GM18517 (cell line): ENCODE data around the gene ACOX1.

ENCODE experiments used
- ATAC-seq: cut with Tn5 transposase; IDR thresholded peaks from one replicate; pipeline ENCODE4 v1.9.1; 2021; ENCODE audit warnings: mild to moderate bottlenecking, moderate library complexity; ENCODE audit not compliant: unreplicated experiment

Gene ACOX1

GRCh38 chr17:75978938-75979704 is at the start of gene ACOX1, which contains the start of gene TEN1:
ACOX1 (minus strand) TSS chr17:75979166; CDS start chr17:75979073, 93 bp downstream.
TEN1 (plus strand) TSS chr17:75979240; CDS start chr17:75986193, 6,953 bp downstream.
- peak; percentile 75 for ATAC-seq

- no peak for ATAC-seq
These were observed 48.3 kb upstream of the ACOX1 start, which contains the start of gene EVPL for GRCh38 chr17:76027159-76027839. EVPL (minus strand) TSS chr17:76027306; CDS start chr17:76027198, 108 bp downstream.

GRCh38 chr17:76026714-76027158 is 47.8 kb upstream of the ACOX1 start:
- no peak for ATAC-seq

GRCh38 chr17:76025294-76025693 is 46.3 kb upstream of the ACOX1 start:
- ATAC-seq = no peak

GRCh38 chr17:76024353-76024752 is 45.4 kb upstream of the ACOX1 start:
- no peak for ATAC-seq

- no peak for ATAC-seq
These were observed 44.9 kb upstream of the ACOX1 start for GRCh38 chr17:76023900-76024237.

GRCh38 chr17:76022973-76023899 is 44.3 kb upstream of the ACOX1 start:
- ATAC-seq = no peak

- no peak for ATAC-seq
These were observed 43.3 kb upstream of the ACOX1 start for GRCh38 chr17:76022285-76022684.

- ATAC-seq = no peak
These were observed 41.0 kb upstream of the ACOX1 start for GRCh38 chr17:76019833-76020467.

- ATAC-seq = no peak
These were observed 39.8 kb upstream of the ACOX1 start for GRCh38 chr17:76018801-76019200.

GRCh38 chr17:76018340-76018680 is 39.3 kb upstream of the ACOX1 start:
- ATAC-seq = no peak

- ATAC-seq = no peak
These were observed 38.7 kb upstream of the ACOX1 start for GRCh38 chr17:76017481-76018339.

- no peak for ATAC-seq
These were observed 35.9 kb upstream of the ACOX1 start for GRCh38 chr17:76014925-76015261.

- no peak for ATAC-seq
These were observed 35.3 kb upstream of the ACOX1 start for GRCh38 chr17:76014100-76014924.

- ATAC-seq = no peak
These were observed 34.5 kb upstream of the ACOX1 start for GRCh38 chr17:76013377-76013932.

- ATAC-seq = no peak
These were observed 33.0 kb upstream of the ACOX1 start for GRCh38 chr17:76011951-76012350.

GRCh38 chr17:76009969-76010661 is 31.1 kb upstream of the ACOX1 start:
- ATAC-seq = no peak

- ATAC-seq = no peak
These were observed 30.5 kb upstream of the ACOX1 start for GRCh38 chr17:76009447-76009846.
